NCI-H748 treated with DMSO at 0.1 percent for 48 hours (cell line): Measurements from ENCODE around the gene PLEKHH2.

Experiments
- DNase-seq: peaks from one replicate; lab custom pipeline; 2025; lab: John Stamatoyannopoulos, UW

The PLEKHH2 gene

DNA sequence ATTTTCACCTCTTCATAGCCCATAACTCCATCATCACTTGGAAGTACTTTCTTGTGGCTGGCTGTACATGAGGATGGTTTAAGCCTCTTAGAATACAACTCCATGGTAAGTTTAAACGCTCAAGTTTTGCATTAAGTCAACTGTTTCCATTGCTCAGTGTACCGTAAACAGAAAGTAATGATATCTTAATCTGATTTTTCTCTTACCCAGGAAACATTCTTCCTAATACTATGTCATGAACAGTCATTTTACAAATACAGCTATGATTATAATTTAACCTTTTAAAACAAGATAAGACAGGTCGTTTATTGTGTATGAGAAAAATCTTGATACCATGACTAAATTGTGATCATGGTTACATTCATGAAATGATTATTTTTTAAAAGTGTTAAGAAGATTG is 125.2 kb downstream of the PLEKHH2 start:
- DNase-seq = no peak

DNA sequence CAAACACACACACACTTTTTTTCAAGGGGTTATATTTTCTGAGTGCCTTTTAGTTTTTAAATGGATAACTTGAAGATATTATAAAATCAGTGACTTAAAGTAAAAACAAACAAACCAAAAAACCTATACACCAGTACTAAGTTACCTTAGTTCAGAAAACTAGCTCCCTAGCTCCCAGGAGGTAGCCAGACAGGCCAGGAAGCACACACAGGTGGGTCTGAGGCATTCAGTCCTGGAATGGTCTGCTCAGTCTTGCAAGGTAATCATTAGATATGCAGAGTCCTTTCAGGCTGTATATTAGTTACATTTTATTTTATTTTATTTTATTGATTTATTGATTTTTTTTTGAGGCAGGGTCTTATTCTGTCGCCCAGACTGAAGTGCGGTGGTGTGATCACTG is 126.0 kb downstream of the PLEKHH2 start:
- DNase-seq = no peak

DNA sequence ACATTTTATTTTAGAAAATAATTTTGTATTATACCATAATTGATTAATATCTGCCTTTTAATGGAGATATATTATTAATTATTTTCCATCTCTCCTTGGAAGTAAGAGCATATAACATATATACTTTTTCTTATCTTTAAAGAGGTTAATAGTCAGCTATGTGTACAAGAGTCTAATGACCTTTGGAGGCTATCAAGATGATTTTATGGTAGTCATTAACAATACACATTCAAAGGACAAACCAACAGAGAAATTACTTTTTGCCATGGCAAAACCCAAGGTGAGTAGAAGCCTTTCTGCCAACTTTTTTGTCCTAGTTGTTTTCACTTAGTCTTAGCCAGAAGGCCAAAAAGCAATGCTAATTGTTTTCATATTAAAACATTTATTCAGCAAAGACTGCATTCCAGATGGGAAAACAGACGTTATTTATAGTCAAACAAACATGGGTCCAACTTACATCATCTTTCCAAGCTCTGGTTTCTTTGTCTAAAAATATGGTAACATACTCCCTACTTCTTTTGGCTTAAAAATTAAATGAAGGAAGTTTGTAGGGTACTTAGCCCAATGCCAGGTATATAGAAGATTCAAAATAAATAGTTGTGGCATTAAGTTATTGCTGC is 127.1 kb downstream of the PLEKHH2 start:
- DNase-seq = no peak

DNA sequence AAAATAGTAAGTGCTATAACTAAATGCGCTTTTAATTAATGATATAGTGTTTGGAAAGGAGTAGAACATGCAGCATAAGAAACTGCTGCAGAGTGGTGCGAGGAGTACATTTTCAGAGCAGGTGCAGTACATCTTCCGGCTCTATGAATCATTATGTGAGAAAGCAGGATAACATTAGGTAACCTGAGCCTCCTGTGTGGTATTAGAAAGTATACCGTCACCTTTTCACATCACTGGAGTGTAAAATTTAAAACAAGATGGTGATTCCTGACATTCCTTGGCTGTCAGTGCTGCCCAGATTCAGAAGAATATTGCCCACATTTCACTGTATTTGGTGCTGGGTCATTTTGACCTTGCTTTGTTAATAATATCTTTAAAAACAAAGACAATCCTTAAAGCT is 128.9 kb downstream of the PLEKHH2 start:
- DNase-seq = no peak

DNA sequence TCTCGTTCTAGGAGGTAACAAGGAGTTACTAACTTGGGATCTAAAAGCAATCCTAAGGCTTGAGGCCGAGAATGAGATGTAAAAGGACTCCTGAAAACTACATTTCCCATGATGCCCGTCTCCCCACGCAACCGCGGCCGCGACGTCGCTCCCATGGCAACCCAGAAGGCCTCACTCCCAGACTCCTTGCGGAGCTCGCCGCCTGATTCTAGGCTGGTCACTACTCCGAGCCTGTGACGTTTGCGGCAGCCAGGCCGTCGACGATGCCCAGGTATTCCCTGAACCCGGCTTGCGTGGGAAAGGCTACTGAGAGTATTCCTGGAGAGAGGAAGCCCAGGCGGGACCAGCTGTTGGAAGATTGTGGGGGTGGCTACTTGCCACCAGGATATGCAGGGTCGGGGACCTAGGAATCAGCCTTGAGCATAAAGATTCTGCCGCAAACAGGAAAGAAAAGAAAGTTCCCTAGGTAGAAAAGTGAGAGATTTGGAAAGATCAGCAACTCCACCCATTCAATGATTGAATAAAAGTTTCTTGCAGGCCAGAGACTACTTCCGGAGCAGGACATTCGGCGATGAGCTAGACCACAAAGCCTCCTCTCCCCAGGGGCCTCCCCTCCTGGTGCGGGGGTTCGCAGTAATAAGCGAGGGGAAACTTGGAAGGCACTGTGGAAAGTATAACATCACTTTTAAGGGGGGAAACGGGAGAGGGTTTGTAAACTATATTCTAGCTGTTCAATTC is 137.0 kb downstream of the PLEKHH2 start, which contains the start of gene DYNC2LI1:
DYNC2LI1 (plus strand) TSS at position 164 of the 738 bp plus-strand sequence; CDS start at position 264, 100 bp downstream.
- peak; percentile 70 for DNase-seq

DNA sequence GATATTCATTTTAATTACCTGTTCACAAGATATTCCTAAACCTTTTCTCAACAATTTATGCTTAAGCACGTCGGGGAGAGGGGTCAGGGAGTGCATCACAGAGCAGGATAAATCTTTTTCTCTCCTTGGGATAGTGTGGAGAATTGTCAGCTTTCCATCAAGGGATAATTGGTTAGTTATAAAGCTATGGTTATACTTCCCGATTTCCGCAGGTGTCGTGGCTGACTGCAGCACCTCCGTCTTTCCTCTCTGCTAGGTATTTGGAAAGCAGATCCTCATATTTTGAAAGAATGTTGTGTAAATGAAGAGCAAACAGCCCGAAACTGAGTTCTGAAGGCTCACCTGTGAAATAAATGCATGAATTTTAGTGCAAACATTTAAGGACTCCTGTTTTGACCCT is 137.6 kb downstream of the PLEKHH2 start:
- DNase-seq = no peak

DNA sequence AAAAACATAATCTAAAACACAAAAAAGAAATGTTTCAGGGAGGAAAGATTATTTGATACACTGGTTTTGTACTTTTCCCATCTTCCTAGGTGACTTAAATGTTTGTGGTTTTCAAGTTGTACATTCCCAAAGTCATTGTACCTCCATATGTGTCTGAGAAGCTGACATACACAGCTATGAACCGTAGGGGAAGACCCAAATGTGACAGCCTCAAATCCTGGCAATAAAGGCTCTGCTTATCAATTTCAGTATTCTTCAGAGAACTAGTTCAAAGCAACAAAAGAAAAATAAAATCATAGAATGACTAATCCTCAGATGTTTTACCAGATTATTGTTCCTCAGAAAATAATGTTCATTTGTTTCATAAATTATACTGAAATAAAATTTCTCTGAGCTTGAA is 139.3 kb downstream of the PLEKHH2 start:
- DNase-seq = no peak

DNA sequence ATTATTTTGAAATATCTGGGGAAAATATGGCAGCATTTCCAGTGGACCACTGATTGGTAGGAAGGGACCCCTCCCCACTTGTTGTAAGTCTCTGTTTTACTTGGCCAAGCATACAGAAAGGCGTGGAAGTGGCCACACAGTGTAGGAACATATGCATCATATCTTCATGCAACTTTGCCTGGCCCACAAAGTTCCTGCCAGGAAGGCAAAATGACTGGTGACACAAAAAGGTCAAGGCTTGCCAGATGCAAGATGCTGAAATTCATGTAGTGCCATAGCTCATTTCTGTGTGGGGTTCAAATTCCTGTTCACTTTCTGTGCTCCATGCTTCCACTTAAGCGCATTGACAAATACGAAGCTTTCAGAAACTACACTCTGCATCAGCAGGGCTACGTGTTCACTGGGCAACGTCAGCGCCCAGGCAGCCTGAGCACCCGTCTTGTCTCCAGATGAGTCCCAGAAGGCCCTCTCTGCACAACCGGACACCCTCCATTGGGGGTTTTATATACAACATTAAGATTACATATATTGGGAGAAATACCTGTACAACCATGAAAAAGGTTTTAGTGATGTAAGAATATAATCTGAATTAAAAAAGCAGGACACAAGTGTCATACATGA is 140.4 kb downstream of the PLEKHH2 start:
- no peak for DNase-seq

DNA sequence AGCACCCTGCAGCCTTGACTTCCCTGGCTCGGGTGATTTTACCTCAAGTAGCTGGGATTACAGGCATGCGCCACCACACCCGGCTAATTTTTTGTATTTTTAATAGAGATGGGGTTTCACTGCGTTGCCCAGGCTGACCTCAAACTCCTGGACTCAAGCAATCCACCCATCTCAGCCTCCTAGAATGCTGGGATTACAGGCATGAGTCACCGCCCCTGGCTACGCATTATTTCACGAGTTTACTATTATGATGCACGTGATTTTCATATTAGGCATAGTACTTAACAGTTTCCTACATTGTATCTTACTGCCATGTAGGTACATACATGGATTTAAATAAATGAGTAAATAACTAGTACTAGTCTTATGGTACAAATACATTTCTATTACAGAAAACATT is 141.2 kb downstream of the PLEKHH2 start:
- DNase-seq = no peak

DNA sequence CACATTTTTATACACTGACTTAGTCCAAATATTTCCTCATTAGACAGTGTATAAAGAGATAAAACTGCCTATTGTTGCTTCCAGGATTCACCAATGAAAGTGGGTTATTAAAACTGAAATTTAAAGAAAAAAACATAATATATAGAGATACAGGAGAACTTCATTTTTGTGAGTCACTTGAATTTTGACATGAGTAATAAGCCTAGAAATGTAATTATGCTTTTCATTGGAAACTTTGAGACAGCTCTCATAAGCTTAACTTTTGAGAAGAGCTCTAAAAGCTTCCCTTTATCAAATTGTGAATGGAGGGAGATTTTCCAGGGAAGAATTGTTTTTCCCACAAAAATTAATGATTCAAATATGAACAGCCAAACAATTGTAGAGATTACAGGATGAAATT is 150.8 kb downstream of the PLEKHH2 start:
- no peak for DNase-seq

DNA sequence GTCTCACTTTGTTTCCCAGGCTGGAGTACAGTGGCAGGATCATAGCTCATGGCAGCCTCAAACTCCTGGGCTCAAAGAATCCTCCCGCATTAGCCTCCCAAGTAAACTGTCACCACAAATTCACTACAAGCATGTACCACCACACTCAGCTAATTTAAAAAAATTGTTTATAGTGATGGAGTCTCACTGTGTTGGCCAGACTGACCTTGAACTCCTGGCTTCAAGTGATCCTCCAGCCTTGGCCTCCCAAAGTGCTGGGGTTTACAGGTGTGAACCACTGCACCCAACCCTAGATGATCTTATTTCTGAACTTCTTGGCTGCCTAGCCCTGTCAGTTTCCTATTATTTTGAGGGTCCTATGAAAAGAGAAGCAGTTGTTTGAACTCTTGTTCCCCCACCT is 151.6 kb downstream of the PLEKHH2 start:
- no peak for DNase-seq

DNA sequence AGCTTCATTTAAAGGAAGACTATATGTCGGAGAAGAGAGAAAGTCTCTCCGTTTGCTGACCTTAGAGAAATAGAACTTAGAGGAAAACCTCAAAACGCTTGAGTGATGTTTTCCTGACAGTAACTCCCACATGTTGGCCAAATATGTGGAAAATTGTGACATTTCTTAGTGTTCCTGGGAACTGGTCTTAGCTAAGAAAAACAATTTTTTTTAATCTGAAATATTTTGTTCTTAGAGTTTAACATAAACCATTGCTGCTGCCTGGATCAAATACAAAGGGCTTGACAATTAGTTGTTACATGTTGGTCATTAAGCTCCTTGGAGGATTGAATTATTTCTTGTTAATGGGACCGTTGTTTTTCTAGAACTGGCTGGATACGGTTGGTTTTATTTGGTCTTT is 153.1 kb downstream of the PLEKHH2 start:
- no peak for DNase-seq

DNA sequence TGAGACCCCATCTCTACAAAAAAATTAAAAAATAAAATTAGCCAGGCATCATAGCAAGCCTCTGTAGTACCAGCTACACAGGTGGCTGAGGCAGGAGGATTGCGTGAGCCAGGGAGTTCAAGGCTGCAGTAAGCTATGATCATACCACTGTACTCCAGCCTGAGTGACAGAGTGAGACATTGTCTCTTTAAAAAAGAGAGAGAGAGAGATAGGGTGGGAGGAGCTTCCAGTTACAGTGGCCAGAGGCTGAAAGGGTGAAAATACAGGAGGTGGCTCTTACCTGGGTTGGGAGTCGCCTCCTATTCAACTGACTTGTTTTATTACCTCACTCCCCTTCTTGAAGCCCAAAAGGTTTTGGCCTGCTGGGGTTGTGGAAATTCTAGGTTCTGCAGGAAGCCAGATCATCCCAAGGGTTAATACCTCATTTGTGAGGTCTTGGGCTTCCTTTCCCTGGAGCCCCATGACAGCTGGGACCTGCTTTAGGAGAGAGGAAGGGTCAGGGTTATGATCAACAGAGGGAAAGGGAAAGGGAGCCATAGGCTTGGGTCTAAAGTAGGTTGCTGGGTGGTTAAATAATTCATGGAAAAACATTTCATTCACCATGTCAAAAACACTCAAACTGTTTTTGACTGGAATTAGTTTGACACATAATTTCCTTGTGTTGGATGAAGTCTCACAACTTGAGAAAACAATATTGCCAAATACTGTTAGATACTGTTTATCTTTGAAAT is 154.1 kb downstream of the PLEKHH2 start:
- DNase-seq = no peak

DNA sequence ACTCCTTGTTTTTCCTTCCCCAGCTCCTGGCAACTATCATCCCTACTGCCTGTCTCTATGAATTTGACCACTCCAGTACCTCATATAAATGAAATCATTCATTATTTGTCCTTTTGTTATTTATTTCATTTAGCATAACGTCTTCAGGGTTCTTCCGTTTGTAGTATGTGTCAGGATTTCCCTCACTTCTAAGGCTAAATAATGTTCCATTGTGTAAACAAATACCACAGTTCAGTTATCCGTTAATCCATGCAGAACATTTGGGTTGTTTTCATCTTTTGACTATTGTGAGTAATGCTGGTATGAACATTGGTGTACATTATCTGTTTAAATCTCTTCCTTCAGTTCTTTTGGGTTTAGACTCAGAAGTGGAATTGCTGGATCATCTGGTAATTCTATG is 155.6 kb downstream of the PLEKHH2 start:
- DNase-seq = no peak

DNA sequence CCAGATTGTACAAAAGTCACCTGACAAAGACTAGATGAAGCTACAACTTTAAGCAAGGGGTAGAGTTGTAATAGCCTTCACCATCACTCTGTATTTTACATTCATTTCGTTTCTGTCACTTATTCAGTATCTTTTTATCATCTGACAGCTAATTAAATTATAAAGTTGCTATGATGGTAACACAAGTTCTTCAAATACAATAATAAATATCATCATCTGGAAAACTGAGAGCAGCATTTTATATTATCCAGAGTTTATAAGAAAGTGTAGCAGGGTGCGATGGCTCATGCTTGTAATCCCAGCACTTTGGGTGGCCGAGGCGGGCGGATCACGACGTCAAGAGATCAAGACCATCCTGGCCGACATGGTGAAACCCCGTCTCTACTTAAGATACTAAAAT is 157.9 kb downstream of the PLEKHH2 start:
- DNase-seq = no peak

DNA sequence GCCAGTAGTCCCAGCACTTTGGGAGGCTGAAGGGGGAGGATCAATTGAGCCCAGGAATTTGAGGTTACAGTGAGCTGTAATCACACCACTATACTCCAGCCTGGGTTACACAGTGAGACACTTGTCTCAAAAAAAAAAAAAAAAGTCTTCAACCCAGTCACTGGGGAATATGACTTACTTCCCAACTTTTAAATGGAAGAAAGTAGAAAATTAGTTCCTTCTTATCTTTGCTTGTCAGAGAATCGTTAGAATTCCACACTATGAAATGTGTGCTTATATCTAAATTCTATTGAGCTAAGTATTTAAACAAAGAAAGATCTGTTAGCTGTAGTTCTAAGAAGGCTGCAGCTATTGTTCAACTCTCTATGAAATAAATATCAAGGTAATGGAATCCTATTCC is 159.1 kb downstream of the PLEKHH2 start:
- no peak for DNase-seq

DNA sequence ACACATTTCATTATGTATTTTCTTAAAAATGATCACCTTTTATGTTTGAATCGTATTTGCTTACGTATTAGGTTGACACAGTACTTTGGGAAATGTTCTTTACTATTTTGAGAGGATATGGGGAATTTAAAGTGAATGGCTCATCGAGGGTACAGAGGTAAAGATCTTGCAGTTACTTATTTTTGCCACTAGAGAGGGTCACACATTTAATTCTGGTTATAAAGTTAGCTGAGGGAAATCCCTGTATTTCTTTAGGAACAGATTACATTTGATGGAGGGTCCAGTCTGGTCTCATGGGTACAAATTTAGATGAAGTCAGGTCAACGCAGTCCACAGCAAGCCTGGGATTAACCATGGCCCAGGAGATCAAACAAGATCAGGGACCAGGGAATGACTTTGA is 161.2 kb downstream of the PLEKHH2 start:
- DNase-seq = no peak

DNA sequence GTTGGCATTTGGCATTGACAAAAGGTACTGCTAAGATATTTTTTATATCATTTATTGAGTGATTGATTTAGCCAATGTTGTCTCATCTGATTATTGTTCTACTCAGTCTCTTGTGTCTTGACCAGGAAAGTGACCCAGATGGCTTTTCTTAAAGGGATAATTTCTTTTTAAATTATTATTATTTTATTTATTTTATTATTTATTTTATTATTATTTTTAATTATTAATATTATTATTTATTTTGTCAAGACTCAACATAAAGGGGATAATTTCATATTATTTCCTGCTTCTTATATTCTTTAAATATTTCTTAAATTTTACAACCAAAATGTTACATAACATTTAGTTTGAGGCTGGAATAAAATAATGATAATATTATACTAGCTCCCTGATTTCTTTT is 163.8 kb downstream of the PLEKHH2 start:
- DNase-seq = no peak

DNA sequence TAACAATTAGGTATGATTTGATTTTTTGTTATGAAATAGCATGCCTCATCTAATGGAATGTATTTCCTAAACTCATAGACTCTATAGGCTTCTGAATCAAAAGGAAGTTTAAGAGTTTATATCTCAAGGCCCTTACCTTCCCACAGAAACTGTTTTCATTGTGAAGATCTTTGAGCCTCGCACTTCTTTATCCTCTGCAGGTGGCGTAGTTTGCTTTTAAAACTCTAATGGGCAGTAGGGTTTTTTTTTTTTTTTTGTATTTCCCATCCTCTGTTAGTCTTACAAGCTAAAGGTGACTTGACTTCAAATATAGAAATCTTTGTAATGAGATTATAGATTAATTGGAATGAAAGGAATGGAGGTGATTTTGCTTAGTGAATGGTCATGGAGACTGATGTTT is 165.1 kb downstream of the PLEKHH2 start:
- DNase-seq = no peak

DNA sequence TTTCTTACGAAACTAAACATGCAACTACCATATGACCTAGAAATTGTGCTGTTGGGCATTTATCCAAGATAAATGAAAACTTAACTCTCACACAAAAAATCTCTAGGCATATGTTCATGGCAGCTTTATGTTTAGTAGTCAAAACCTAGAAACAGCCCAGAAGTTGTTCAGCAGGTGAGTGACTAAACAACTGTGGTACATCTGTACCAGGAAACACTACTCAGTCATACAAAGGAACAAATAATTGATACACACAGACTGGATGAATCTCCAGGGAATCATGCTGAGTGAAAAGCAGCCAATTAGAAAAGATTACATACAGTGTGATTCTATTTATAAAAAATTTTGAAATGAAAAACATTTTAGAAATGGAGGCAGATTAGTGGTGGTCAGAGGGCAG is 166.1 kb downstream of the PLEKHH2 start:
- DNase-seq = no peak

DNA sequence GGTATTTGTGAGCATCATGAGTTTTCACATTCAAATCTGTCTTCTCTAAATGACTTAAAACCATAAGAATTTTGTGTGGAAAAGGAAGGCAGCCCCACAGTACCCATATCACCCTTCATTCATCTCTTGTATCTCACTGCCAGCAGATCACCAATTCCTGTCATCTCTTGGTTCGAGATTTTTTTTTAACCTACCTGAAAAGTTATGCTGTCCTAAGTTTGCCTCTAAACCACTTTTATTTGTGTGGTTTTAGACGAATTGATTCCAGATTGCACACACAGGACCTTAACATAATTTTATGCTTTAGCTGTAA is 169.6 kb downstream of the PLEKHH2 start:
- no peak for DNase-seq

DNA sequence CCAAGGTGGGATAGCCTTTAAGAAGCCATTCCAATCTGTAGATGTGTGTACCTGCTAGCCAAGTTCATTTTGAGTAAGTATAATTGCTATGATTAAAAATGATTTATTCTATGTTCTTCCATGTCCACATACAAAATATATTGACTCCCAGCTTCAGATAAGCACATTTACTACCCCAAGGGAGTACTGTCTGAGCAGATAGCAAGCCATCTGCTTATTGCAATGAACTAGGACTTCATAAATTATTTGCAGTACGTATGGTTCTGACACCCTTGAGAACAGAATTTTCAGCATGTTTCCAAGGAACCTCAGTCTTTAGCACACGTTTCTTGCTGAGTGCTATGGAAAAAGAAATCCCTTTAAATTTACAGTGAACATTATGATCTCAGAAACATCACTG is 173.4 kb downstream of the PLEKHH2 start:
- no peak for DNase-seq

DNA sequence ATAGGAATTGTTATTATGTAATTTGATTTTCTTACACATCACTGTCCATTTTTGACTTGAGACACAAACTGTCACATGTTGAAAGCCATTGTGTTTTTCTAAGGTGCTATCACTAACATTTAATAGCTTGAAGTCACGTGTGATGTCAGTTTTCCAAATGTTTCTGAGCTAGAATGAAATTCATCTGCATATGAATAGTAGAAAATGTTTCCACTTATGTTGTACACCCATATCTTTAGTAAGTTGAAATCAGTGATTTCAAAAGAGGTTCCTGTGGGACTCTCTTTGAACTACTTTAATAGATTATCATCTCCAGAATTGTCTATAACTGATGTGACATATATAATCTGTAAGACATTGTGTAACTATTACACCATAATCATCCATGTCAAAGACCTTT is 173.8 kb downstream of the PLEKHH2 start:
- no peak for DNase-seq
